Measurements from ENCODE around the gene PUS1. TPM values are rescaled to one million over a fixed set of nuclear protein-coding genes. Genes with fewer than 3 reads are reported as not detected.

Gene PUS1
- total RNA-seq, 1 experiment from 2014 or later: 117 TPM

- Histone ChIP-seq H3K23me2 (ENCODE audit: insufficient read length, low read depth, low read length, poor library complexity, severe bottlenecking) (peaks cover 7% of the 10 kb centered on the region), H4K8ac (replicated peaks; ENCODE audit: insufficient read length, low read depth, low read length) (no peak overlapping the region), H3K18ac (ENCODE audit: insufficient read length, low read depth, low read length) (no peak overlapping the region), H3K4me1 (ENCODE audit: insufficient read depth, low read length) (no peaks in the 10 kb centered on the region), H4K5ac (ENCODE audit: insufficient read length, low read depth, low read length) (no peak overlapping the region), H3T11ph (ENCODE audit: low read length) (no peak overlapping the region), H2BK15ac (ENCODE audit: low read depth, low read length) (no peak overlapping the region), H3K23ac (ENCODE audit: insufficient read length, low read depth, low read length) (no peak overlapping the region), H2BK12ac (ENCODE audit: insufficient read length, low read depth, low read length) (no peak overlapping the region), H4K91ac (ENCODE audit: insufficient read length, low read depth, low read length) (no peak overlapping the region), H4K20me1 (ENCODE audit: control insufficient read depth, insufficient read depth, insufficient read length) (no peaks in the 10 kb centered on the region), H3K9me3 (ENCODE audit: control insufficient read depth, low read depth, low read length) (no peaks in the 10 kb centered on the region), H3K56ac (ENCODE audit: insufficient read length, low read depth, low read length) (no peak overlapping the region), H3K79me2 (ENCODE audit: insufficient read depth, low read length) (no peaks in the 10 kb centered on the region), H3K9ac (ENCODE audit: extremely low read depth, insufficient read length, low read length) (no peak overlapping the region), H3K4me2 (ENCODE audit: insufficient read depth, insufficient read length, low read length) (no peak overlapping the region), H2BK120ac (ENCODE audit: low read depth, low read length, poor library complexity, severe bottlenecking) (no peak overlapping the region), H3K79me1 (ENCODE audit: insufficient read depth, low read depth, low read length, poor library complexity, severe bottlenecking) (no peaks in the 10 kb centered on the region), H2BK5ac (ENCODE audit: insufficient read length, low read length) (no peak overlapping the region), H2AFZ (ENCODE audit: low read length) (no peak overlapping the region), H2BK20ac (ENCODE audit: low read depth, low read length, poor library complexity, severe bottlenecking) (no peak overlapping the region), H3K4ac (ENCODE audit: low read depth, low read length) (no peak overlapping the region), H3K14ac (ENCODE audit: insufficient read depth, low read length) (no peak overlapping the region), H3K27me3 (ENCODE audit: insufficient read depth, low read length) (no peaks in the 10 kb centered on the region), H2AK5ac (ENCODE audit: insufficient read length, low read length) (no peak overlapping the region), H3K27ac (ENCODE audit: insufficient read length, low read depth, low read length) (no peak overlapping the region)
- Mint-ChIP-seq H3K36me3 (ENCODE audit: insufficient read depth in 1 of 3, low read depth in 3 of 3) (peaks cover 7 to 16% (median 8%) of the 10 kb centered on the region in 3 experiments; a peak in 6 of 7 replicates), H3K27ac (peak overlapping the region in 2 of 3 experiments; percentile 21 to 77; a peak in 2 of 7 replicates), H3K4me3 (peak overlapping the region; percentile 31 to 59; a peak in 4 of 5 replicates), H3K4me1 (peaks cover 17 to 29% of the 10 kb centered on the region in 2 experiments), H3K27me3 (ENCODE audit: low read depth) (peaks cover 2% of the 10 kb centered on the region; the same call in 1 of the 2 replicates), H3K9me3 (peaks cover 0 to 3% of the 10 kb centered on the region in 2 experiments; a peak in 2 of 5 replicates)
- no peak for DNase-seq
- TF ChIP-seq CTCF (conservative IDR thresholded peaks at IDR 0.05): no peak
- no CpG with 5 or more reads among the region's 19 CpGs for WGBS (ENCODE audit: extremely low coverage, insufficient read length, low lambda C conversion rate)
Observed at GRCh38 chr12:131893605-131894312, 35.3 kb upstream of the PUS1 start.

Data from H9 (cell line).